Right kidney (tissue), 1 donor: ENCODE measurements around the gene ALDH1A1.
"Not testable (repeated sequence)": the region's sequence is repeated elsewhere in the genome, so short reads cannot be mapped to it uniquely, and the experiment has no call there.

Experiments used
- DNase-seq: peaks from one replicate; pipeline ENCODE4 v3.0.0-alpha.2; 2016

ALDH1A1 gene

GRCh38 chr9:72946318-72946717, 6.5 kb downstream of the ALDH1A1 start:
- DNase-seq: no peak

DNA sequence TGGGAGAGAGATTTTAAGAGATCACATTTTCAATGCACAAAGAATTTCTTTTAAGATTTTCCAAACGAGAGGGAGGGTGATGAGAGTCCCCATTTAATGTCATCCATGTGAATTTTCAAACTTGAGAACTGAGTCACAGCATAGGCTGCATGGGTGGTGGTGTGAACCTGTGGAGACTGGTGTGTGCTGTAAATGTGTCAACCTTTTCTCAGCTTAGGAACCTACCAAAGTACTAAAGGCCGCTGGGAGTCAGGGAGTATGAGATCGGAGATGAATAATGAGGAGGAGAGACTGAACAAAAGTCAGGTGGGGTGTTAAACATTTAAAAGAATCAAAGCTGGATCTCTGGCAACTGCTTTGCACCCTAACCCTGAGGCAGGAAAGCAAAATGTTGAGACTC, 7.5 kb downstream of the ALDH1A1 start:
- no peak for DNase-seq

DNA sequence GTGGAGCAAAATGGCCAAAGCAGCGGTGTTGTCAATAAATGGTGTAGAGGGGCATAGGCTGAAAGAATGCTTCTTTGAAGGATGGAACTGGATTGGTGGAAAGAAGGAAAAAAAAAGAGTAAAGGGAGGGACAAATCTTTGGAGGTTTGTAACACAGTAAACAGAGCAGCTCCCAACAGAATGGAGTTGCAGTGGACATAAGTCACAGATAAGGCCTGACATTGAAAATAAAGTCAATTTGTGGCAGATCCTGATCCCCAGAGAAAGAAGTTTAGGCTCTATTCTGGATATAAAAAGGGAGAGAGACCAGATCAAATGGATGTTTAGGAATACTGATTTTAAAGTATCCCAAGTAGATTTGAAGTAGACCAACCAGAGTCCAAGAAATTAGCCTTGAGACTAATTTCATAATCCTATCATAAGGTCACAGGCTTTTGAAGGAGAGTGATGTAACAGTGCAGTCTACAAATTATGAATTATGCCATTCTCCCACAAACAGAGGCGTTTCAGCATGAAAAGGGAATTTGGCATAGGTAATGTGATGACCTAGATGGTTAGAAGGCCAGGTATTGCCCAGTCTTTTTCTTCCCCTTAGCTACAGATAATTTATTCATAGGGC, 8.9 kb downstream of the ALDH1A1 start:
- DNase-seq: no peak

DNA sequence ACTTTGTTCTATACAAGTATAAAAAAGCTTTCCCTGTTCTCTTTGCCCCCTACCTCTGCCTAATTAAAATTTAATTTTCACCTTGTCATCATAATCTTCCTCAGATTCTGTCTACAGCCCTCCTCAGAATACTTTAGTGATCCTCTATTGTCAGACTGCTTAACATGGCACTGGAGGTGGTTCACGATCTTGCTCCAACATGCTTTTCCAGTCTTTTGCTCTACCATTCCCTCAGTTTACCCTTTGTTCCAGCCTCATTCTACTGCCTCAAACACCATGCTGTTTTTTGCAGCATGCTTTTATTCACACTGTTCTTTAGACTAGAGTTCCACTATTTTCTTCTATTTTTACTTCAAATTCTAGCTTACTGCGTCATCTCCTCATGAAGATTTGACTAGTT, 10.4 kb downstream of the ALDH1A1 start:
- DNase-seq: no peak

DNA sequence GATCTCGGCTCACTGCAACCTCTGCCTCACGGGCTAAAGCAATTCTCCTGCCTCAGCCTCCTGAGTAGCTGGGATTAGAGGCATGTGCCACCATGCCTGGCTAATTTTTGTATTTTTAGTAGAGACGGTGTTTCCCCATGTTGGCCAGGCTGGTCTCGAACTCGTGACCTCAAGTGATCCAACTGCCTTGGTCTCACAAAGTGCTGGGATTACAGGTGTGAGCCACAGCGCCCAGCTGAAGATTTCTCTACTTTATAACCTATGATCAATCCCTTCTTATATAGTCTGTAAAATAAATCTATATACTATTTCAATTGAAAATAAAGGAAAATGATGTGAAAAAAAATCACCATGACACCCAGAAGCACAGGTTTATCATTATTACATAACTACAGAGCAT, 13.3 kb downstream of the ALDH1A1 start:
- not testable (repeated sequence) for DNase-seq

- DNase-seq: no peak
Measured at GRCh38 chr9:72937545-72937944, 15.3 kb downstream of the ALDH1A1 start.

GRCh38 chr9:72936679-72937078, 16.2 kb downstream of the ALDH1A1 start:
- DNase-seq: no peak

- no peak for DNase-seq
Measured at GRCh38 chr9:72936266-72936665, 16.6 kb downstream of the ALDH1A1 start.

GRCh38 chr9:72935595-72935994, 17.3 kb downstream of the ALDH1A1 start:
- DNase-seq: no peak

DNA sequence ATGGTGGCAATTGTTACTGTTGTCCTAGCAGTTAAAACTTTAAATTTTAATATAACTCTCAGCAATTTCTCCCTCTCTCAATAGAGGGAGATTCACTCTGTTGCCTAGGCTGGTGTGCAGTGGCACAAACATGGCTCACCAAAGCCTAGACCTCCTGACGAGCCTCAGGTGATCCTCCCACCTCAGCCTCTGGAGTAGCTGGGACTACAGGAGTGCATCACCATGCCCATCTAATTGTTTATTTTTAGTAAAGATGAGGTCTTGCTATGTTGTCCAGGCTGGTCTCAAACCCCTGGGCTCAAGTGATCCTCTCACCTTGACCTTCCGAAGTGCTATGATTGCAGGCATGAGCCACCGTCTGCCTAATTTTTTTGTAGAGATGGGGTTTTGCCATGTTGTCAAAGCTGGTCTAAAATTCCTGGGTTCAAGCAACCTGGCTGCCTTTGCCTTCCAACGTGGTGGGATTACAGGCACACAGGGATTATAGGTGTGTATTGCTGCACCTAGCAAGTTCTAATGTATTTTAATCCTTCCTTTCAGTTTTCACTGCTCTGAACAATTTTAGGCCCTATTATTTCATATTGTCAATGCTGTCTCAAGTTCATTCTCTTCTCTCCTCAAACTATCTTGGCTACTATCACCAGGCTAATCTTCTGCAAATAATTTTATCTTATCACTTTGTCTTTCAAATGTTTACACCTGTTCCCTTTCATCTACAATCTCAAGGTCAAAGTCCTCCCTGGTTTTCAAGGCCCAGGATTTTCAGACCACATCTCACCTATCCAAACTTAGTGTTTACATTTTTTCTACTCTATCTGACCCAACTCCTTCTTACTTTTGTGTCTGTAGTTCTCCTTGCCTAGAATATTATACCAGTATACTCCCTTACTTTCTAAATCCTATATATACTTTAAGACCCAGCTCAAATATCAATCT, 18.9 kb downstream of the ALDH1A1 start:
- DNase-seq: no peak

DNA sequence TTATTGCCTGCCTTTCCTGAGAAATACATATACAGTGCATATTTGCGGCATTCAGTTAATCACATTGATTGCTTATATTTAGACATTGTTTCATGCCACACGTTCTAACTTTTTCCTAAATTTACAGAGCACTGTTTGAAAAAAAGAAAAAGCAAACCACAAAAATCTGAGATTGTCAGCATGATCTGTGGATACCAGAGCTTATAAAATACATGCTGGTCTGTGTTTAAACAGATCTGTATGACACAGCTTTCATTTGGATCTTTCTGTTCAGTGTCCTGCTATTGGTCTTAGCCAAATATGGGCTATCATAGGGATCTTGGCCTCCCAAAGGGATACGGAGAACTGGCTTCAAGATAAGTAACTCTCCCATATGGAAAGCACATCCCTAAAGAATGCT, 20.2 kb downstream of the ALDH1A1 start:
- no peak for DNase-seq

DNA sequence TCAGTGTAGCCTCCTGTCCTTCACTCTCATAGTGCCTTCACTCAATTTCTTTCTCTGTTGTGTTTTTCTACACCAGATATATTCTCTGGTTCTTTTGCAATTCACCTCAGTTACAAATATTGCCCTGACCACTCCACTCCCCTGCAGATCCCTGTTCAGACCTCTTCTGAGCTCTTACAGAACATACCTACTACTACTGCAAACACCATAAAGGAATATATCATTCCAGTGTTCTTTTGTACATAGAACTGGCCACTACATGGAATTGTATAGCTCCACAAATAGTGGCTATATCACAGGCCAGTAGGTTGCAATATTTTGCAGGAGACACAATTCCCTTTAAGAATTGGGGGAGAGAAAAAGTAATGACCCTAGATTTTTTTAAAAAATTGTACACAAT, 21.0 kb downstream of the ALDH1A1 start:
- DNase-seq: no peak

DNA sequence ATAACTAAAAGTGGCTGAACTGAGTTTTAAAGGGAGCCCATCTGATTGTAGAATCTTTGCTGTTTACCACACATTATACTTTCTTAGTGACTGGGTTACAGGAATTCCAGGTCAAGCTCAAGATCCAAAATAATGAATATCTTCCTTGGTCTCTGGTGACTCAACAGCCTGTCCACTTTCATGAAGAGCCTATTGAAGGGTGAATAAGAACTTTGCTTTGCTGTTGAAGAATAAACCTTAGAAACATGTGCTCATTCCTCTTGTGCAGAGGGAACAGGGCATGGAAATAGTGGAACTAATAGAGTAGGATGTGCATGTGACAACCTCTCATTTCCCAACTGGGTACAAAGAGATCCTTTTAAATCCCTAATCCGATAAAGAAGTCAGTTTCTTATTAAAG, 21.4 kb downstream of the ALDH1A1 start:
- no peak for DNase-seq

DNA sequence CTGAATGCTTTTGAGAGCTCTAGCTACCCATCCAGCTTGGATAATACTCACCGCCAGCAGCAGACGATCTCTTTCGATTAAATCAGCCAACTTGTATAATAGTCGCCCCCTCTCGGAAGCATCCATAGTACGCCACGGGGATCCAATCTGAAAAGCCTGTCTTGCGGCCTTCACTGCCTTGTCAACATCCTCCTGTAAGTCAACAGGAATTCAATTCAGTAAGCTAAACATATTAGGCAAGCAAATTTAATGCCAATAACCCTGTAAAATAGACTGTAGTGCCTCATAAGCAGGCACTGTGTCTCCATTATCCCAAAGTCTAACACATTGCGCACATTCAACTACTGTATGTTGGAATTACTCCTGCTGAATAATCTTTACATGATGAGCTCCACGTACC, 22.0 kb downstream of the ALDH1A1 start:
- no peak for DNase-seq

DNA sequence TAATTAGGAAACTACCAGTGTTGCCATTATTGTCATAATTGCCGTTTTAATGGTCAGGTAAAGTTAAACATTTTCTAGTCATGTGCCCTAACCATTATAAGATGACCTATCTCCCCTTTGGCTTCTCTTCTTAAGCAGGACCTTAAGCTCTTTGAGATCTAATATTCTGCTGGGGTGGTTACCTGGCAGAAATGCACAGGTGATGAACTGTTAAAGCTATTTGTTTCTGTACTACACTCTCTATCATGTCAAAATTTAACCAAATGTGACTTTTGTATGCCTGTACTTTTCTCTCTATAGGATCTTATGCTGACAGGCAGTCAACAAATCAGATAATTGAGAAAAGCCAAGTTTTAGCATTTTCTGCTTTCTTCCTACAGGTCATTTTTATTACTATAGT, 23.3 kb downstream of the ALDH1A1 start:
- DNase-seq: no peak

GRCh38 chr9:72928042-72928507, 24.8 kb downstream of the ALDH1A1 start:
- no peak for DNase-seq

DNA sequence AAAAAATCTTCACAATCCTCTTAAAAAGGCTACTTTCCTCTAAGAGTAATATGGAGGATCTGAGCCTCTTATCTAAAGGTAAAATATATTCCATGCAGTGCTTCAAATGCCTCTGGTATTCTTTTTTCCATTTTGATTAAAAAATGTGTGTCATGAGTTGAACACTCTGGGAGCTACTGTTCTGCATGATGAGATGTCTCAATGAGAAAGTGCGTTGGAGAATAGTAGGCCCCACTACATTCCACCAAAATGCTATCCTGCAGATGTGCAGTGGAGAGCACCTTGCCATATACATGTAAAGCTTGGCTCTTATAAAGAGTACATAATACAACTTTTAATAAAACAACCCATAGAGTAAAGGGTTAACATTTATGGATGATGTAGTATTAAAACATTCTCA, 26.3 kb downstream of the ALDH1A1 start:
- DNase-seq: no peak

- DNase-seq: no peak
Measured at GRCh38 chr9:72925891-72926290, 27.0 kb downstream of the ALDH1A1 start.

- no peak for DNase-seq
Measured at GRCh38 chr9:72925126-72925789, 27.6 kb downstream of the ALDH1A1 start.

GRCh38 chr9:72924154-72924790, 28.6 kb downstream of the ALDH1A1 start:
- DNase-seq: no peak

- no peak for DNase-seq
Measured at GRCh38 chr9:72923077-72923476, 29.8 kb downstream of the ALDH1A1 start.

- no peak for DNase-seq
Measured at GRCh38 chr9:72921888-72922654, 30.8 kb downstream of the ALDH1A1 start.
